SU-DHL-6 (cell line): ENCODE data around the gene CLPTM1L.
"Not testable (repeated sequence)": the region's sequence is repeated elsewhere in the genome, so short reads cannot be mapped to it uniquely, and the experiment has no call there.

Source experiments
- H2AFZ ChIP-seq: fragments of 200-600 bp; sonication (generic); 2 replicates; pipeline ENCODE4 v1.6.1; 2014; ENCODE audit warnings: low read depth, mild to moderate bottlenecking, moderate library complexity, mixed read lengths, antibody characterized with exemption, low read length; ENCODE audit not compliant: severe bottlenecking
- H3F3A ChIP-seq: fragments of 200-600 bp; shearing (Covaris generic); 2 replicates; pipeline ENCODE4 v1.6.0; 2016; ENCODE audit warnings: antibody characterized with exemption, mild to moderate bottlenecking; ENCODE audit not compliant: insufficient read depth
- H3K27ac ChIP-seq: fragments of 200-600 bp; sonication (generic); 2 replicates; pipeline ENCODE4 v1.5.1; 2016; ENCODE audit warnings: low read depth, mild to moderate bottlenecking, low read length, moderate library complexity, mixed read lengths
- H3K27me3 ChIP-seq: fragments of 200-600 bp; sonication (generic), shearing (Covaris generic); 2 replicates; pipeline ENCODE4 v1.6.0; 2014; ENCODE audit warnings: mild to moderate bottlenecking, low read length
- H3K36me3 ChIP-seq: fragments of 200-600 bp; sonication (generic); 2 replicates; pipeline ENCODE4 v1.6.1; 2014; ENCODE audit warnings: mild to moderate bottlenecking, low read length, mixed read lengths
- H3K4me2 ChIP-seq: fragments of 300-600, 200-600 bp; shearing (Covaris generic), sonication (generic); 2 replicates; pipeline ENCODE4 v1.6.0; 2014; ENCODE audit warnings: low read length, low read depth, mild to moderate bottlenecking; ENCODE audit not compliant: poor library complexity, severe bottlenecking
- H3K4me3 ChIP-seq: fragments of 200-600 bp; sonication (generic); 2 replicates; pipeline ENCODE4 v1.5.1; 2014; ENCODE audit warnings: antibody characterized with exemption, low read length, mild to moderate bottlenecking, mixed read lengths; ENCODE audit not compliant: insufficient read depth, poor library complexity, severe bottlenecking
- H3K79me2 ChIP-seq: fragments of 200-600 bp; sonication (generic); 2 replicates; pipeline ENCODE4 v1.6.1; 2014; ENCODE audit warnings: mild to moderate bottlenecking, low read length, moderate library complexity; ENCODE audit not compliant: insufficient read depth
- H3K9ac ChIP-seq: fragments of 200-600 bp; sonication (generic); 2 replicates; pipeline ENCODE4 v1.7.0; 2014; ENCODE audit warnings: mild to moderate bottlenecking, low read length
- H3K9me2 ChIP-seq: fragments of 200-600 bp; sonication (generic); replicated peaks from 2 replicates; pipeline ENCODE4 v1.6.1; 2014; ENCODE audit warnings: low read length; ENCODE audit not compliant: insufficient read depth
- H3K9me3 ChIP-seq: fragments of 200-600 bp; sonication (generic); 2 replicates; pipeline ENCODE4 v1.6.1; 2014; ENCODE audit warnings: low read length, mixed read lengths; ENCODE audit not compliant: insufficient read depth
- H4K20me1 ChIP-seq: fragments of 200-600 bp; sonication (generic); 2 replicates; pipeline ENCODE4 v1.6.1; 2014; ENCODE audit warnings: low read depth, mild to moderate bottlenecking, antibody characterized with exemption, low read length, moderate library complexity, mixed read lengths
- CTCF ChIP-seq: fragments of 200-600 bp; sonication (generic); IDR thresholded peaks from one replicate; pipeline ENCODE4 v1.5.1; 2017; ENCODE audit warnings: antibody characterized with exemption, mild to moderate bottlenecking, low read length, moderate library complexity; ENCODE audit not compliant: insufficient read depth, poor library complexity, severe bottlenecking
- EZH2phosphoT487 ChIP-seq: fragments of 200-600 bp; sonication (generic), shearing (Covaris generic); conservative IDR thresholded peaks from 2 replicates; pipeline ENCODE4 v1.6.1; 2018; ENCODE audit warnings: mild to moderate bottlenecking, antibody characterized with exemption, low read length, moderate library complexity, mixed read lengths

The CLPTM1L gene

GRCh38 chr5:1343931-1344901, 683 bp downstream of the CLPTM1L start:
- Histone ChIP-seq H3K27ac (peak overlapping the region; percentile 90), H3K27me3 (no peaks in the 10 kb centered on the region), H3K9me3 (no peaks in the 10 kb centered on the region), H3K4me3 (peak overlapping the region; percentile 62), H3K36me3 (peaks cover 6% of the 10 kb centered on the region; the same call in 1 of the 2 replicates), H3K4me2 (peak overlapping the region; percentile 89), H4K20me1 (no peaks in the 10 kb centered on the region), H3K9me2 (no peaks in the 10 kb centered on the region), H3F3A (peaks cover 28% of the 10 kb centered on the region), H3K79me2 (peaks cover 39% of the 10 kb centered on the region), H2AFZ (no peak overlapping the region), H3K9ac (peak overlapping the region; percentile 75)
- TF ChIP-seq CTCF (no peak), EZH2phosphoT487 (no peak)

GRCh38 chr5:1343315-1343751, 1.6 kb downstream of the CLPTM1L start:
- Histone ChIP-seq H3K4me3 (peak overlapping the region; percentile 62), H3K79me2 (peaks cover 40% of the 10 kb centered on the region), H3K4me2 (peak overlapping the region; percentile 89), H3F3A (peaks cover 28% of the 10 kb centered on the region), H3K9ac (peak overlapping the region; percentile 75), H3K9me3 (no peaks in the 10 kb centered on the region), H3K27ac (peak overlapping the region; percentile 90), H2AFZ (no peak overlapping the region), H3K27me3 (no peaks in the 10 kb centered on the region), H3K36me3 (peaks cover 6% of the 10 kb centered on the region), H3K9me2 (no peaks in the 10 kb centered on the region), H4K20me1 (no peaks in the 10 kb centered on the region)
- TF ChIP-seq CTCF: no peak

DNA sequence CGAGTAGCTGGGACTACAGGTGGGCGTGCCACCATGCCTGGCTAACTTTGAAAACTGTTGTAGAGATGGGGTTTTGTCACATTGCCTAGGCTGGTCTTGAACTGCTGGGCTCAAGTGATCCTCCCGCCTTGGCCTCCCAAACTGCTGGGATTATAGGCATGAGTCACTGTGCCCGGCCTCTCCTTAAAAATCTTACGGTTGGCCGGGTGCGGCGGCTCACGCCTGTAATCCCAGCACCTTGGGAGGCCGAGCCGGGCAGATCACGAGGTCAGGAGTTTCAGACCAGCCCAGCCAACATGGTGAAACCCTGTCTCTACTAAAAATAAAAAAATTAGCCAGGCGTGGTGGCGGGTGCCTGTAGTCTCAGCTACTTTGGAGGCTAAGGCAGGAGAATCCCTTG, 2.2 kb downstream of the CLPTM1L start:
- Histone ChIP-seq H3K79me2 (peaks cover 47% of the 10 kb centered on the region), H3K4me3 (peak overlapping the region; percentile 62), H3K4me2 (peak overlapping the region; percentile 89), H3K9ac (peak overlapping the region; percentile 75), H3K27ac (peak overlapping the region; percentile 90), H3F3A (peaks cover 28% of the 10 kb centered on the region)
- H2AFZ ChIP-seq, H3K9me2 ChIP-seq, H3K36me3 ChIP-seq, H3K27me3 ChIP-seq, H3K9me3 ChIP-seq, H4K20me1 ChIP-seq: not testable (repeated sequence)

GRCh38 chr5:1342268-1342667, 2.6 kb downstream of the CLPTM1L start:
- Histone ChIP-seq H3K27ac (peak overlapping the region; percentile 90), H3K79me2 (peaks cover 51% of the 10 kb centered on the region), H3K4me2 (peak overlapping the region; percentile 89), H3K9me2 (no peaks in the 10 kb centered on the region), H3F3A (peaks cover 28% of the 10 kb centered on the region), H3K4me3 (peak overlapping the region; percentile 62), H4K20me1 (no peaks in the 10 kb centered on the region), H3K9ac (peak overlapping the region; percentile 75), H3K27me3 (no peaks in the 10 kb centered on the region), H2AFZ (no peak overlapping the region), H3K36me3 (peaks cover 7% of the 10 kb centered on the region), H3K9me3 (no peaks in the 10 kb centered on the region)
- no peak for TF ChIP-seq CTCF
- no peak for TF ChIP-seq EZH2phosphoT487
